Smooth muscle cell (in vitro differentiated cells): ENCODE results near the gene CCDC201. TPM values are rescaled to one million over a fixed set of nuclear protein-coding genes. Genes with fewer than 3 reads are reported as not detected.

Experiments used
- DNase-seq: peaks from one replicate; lab custom pipeline; 2025; ENCODE audit not compliant: unreplicated experiment; lab: John Stamatoyannopoulos, UW
- H2AFZ ChIP-seq: fragments of 200-600 bp; sonication (generic); 2 replicates; pipeline ENCODE4 v1.6.0; 2016; ENCODE audit warnings: antibody characterized with exemption, low read depth, mild to moderate bottlenecking
- H3F3A ChIP-seq: fragments of 200-600 bp; sonication (generic); 2 replicates; pipeline ENCODE4 v1.6.0; 2017; ENCODE audit warnings: antibody characterized with exemption, low read depth
- H3K27ac ChIP-seq: fragments of 200-600 bp; sonication (generic); 2 replicates; pipeline ENCODE4 v1.5.1; 2016; ENCODE audit warnings: low read depth, mild to moderate bottlenecking
- H3K27me3 ChIP-seq: fragments of 200-600 bp; sonication (generic); 2 replicates; pipeline ENCODE4 v1.6.1; 2016; ENCODE audit warnings: low read depth, mild to moderate bottlenecking
- H3K36me3 ChIP-seq: fragments of 200-600 bp; sonication (generic); 2 replicates; pipeline ENCODE4 v1.5.1; 2016; ENCODE audit warnings: low read depth
- H3K4me1 ChIP-seq: fragments of 200-600 bp; sonication (generic); 2 replicates; pipeline ENCODE4 v1.5.1; 2016; ENCODE audit warnings: low read depth
- H3K4me2 ChIP-seq: fragments of 200-600 bp; sonication (generic); 2 replicates; pipeline ENCODE4 v1.6.0; 2016; ENCODE audit warnings: mild to moderate bottlenecking
- H3K4me3 ChIP-seq: fragments of 200-600 bp; sonication (generic); 2 replicates; pipeline ENCODE4 v1.5.1; 2016; ENCODE audit warnings: mild to moderate bottlenecking
- H3K79me2 ChIP-seq: fragments of 200-600 bp; sonication (generic); 2 replicates; pipeline ENCODE4 v1.6.0; 2016; ENCODE audit warnings: low read depth, mild to moderate bottlenecking
- H3K9ac ChIP-seq: fragments of 200-600 bp; sonication (generic); 2 replicates; pipeline ENCODE4 v1.6.0; 2016; ENCODE audit warnings: low read depth
- H3K9me3 ChIP-seq: fragments of 200-600 bp; sonication (generic); replicated peaks from 2 replicates; pipeline ENCODE4 v1.5.1; 2016; ENCODE audit warnings: low read depth
- H4K20me1 ChIP-seq: fragments of 200-600 bp; sonication (generic); 2 replicates; pipeline ENCODE4 v1.6.0; 2016; ENCODE audit warnings: low read depth
- WGBS: methylation state at CpG from one replicate; pipeline ENCODE4 v1.1.7; 2016; ENCODE audit warnings: low lambda C conversion rate; 5-methylcytosine and 5-hydroxymethylcytosine counted together
- polyA plus RNA-seq: library from polyadenylated mRNA; unstranded; fragments of >200 nt; fragmentation: Nextera tagmentation; extraction: Ambion mirVana; gene quantifications from 2 replicates; pipeline ENCODE4 v1.2.1, GENCODE V29; 2016
- total RNA-seq: library from RNA; depleted of rRNA; stranded (reverse); fragments of >200 nt; gene quantifications from 2 replicates; pipeline ENCODE4 v1.2.3, GENCODE V29; 2014
- TF ChIP-seq, protein P1 (sequence below): fragments of 200-600 bp; sonication (generic); IDR thresholded peaks from 2 replicates; pipeline ENCODE4 v1.5.1; 2017; ENCODE audit warnings: borderline replicate concordance, mild to moderate bottlenecking, antibody characterized with exemption; ENCODE audit not compliant: insufficient read depth, poor library complexity, severe bottlenecking

The CCDC201 gene
- total and polyA plus RNA-seq, 2 experiments from 2014 or later, result not detected

GRCh38 chr7:45881280-45881758, 8.4 kb upstream of the CCDC201 start:
- TF ChIP-seq, protein P1, sequence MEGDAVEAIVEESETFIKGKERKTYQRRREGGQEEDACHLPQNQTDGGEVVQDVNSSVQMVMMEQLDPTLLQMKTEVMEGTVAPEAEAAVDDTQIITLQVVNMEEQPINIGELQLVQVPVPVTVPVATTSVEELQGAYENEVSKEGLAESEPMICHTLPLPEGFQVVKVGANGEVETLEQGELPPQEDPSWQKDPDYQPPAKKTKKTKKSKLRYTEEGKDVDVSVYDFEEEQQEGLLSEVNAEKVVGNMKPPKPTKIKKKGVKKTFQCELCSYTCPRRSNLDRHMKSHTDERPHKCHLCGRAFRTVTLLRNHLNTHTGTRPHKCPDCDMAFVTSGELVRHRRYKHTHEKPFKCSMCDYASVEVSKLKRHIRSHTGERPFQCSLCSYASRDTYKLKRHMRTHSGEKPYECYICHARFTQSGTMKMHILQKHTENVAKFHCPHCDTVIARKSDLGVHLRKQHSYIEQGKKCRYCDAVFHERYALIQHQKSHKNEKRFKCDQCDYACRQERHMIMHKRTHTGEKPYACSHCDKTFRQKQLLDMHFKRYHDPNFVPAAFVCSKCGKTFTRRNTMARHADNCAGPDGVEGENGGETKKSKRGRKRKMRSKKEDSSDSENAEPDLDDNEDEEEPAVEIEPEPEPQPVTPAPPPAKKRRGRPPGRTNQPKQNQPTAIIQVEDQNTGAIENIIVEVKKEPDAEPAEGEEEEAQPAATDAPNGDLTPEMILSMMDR, result no peak
- 96% methylated on average over 9 of the region's 9 CpGs for WGBS
- Histone ChIP-seq H3K4me1 (no peaks in the 10 kb centered on the region), H3K27ac (no peak overlapping the region), H3K4me2 (no peak overlapping the region), H3K9ac (no peak overlapping the region), H3K36me3 (no peaks in the 10 kb centered on the region), H3K27me3 (peaks cover 3% of the 10 kb centered on the region), H3K4me3 (no peak overlapping the region), H4K20me1 (no peaks in the 10 kb centered on the region), H3K79me2 (no peaks in the 10 kb centered on the region), H3F3A (no peaks in the 10 kb centered on the region), H3K9me3 (no peaks in the 10 kb centered on the region), H2AFZ (no peak overlapping the region)
- DNase-seq, result no peak

- Histone ChIP-seq H3K4me2 (no peak overlapping the region), H3K79me2 (no peaks in the 10 kb centered on the region), H3K9ac (no peak overlapping the region), H3F3A (no peaks in the 10 kb centered on the region), H3K36me3 (no peaks in the 10 kb centered on the region), H3K4me1 (no peaks in the 10 kb centered on the region), H3K4me3 (no peak overlapping the region), H3K9me3 (no peaks in the 10 kb centered on the region), H4K20me1 (no peaks in the 10 kb centered on the region), H3K27ac (no peak overlapping the region), H3K27me3 (no peaks in the 10 kb centered on the region), H2AFZ (no peak overlapping the region)
- TF ChIP-seq, protein P1, result no peak
- 92% methylated on average over 7 of the region's 7 CpGs for WGBS
- DNase-seq, result no peak
Measured at GRCh38 chr7:45880433-45880860, 7.6 kb upstream of the CCDC201 start.

DNA sequence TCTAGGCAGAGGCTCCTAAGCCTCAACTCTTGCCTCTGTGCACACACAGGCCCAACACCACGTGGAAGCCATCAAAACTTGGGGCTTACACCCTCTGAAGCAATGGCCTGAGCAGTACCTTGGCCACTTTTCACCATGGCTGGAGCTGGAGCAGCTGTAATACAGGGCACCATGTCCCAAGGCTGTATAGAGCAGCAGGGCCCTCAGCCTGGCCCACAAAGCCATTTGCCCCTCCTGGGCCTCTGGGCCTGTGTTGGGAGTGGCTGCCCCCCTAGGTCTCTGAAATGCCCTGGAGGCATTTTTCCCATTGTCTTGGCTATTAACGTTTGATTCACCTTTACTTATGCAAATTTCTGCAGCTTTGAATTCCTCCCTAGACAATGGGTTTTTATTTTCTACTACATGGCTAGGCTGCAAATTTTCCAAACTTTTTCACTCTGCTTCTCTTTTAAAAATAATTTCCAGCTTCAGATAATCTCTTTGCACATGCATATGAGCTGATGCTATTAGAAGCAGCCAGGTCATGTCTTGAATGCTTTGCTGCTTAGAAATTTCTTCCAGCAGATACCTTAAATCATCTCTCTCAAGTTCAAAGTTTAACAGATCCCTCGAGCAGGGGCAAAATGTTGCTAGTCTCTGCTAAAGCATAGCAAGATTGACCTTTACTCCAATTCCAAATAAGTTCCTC, 5.7 kb upstream of the CCDC201 start:
- H3K4me1 ChIP-seq, result no peaks in the 10 kb centered on the region
- H3K4me2 ChIP-seq, result no peak overlapping the region
- H3K9ac ChIP-seq, result no peak overlapping the region
- TF ChIP-seq, protein P1, result no peak
- no peaks in the 10 kb centered on the region for H3F3A ChIP-seq
- H4K20me1 ChIP-seq, result no peaks in the 10 kb centered on the region
- 51% methylated on average over 3 of the region's 3 CpGs for WGBS
- H3K79me2 ChIP-seq, result no peaks in the 10 kb centered on the region
- no peaks in the 10 kb centered on the region for H3K27me3 ChIP-seq
- H3K9me3 ChIP-seq, result no peaks in the 10 kb centered on the region
- no peak overlapping the region for H3K27ac ChIP-seq
- DNase-seq, result no peak
- H2AFZ ChIP-seq, result no peak overlapping the region
- no peak overlapping the region for H3K4me3 ChIP-seq
- no peaks in the 10 kb centered on the region for H3K36me3 ChIP-seq

GRCh38 chr7:45876519-45876918, 3.6 kb upstream of the CCDC201 start:
- H3K4me1 ChIP-seq, result no peaks in the 10 kb centered on the region
- H4K20me1 ChIP-seq, result no peaks in the 10 kb centered on the region
- H3K27ac ChIP-seq, result no peak overlapping the region
- H3F3A ChIP-seq, result no peaks in the 10 kb centered on the region
- no peaks in the 10 kb centered on the region for H3K36me3 ChIP-seq
- no peak overlapping the region for H3K9ac ChIP-seq
- no peaks in the 10 kb centered on the region for H3K79me2 ChIP-seq
- H2AFZ ChIP-seq, result no peak overlapping the region
- no peaks in the 10 kb centered on the region for H3K9me3 ChIP-seq
- WGBS, result 100% methylated on average over 2 of the region's 2 CpGs
- no peaks in the 10 kb centered on the region for H3K27me3 ChIP-seq
- no peak for DNase-seq
- no peak overlapping the region for H3K4me2 ChIP-seq
- no peak overlapping the region for H3K4me3 ChIP-seq
- TF ChIP-seq, protein P1, result no peak
